HG03354 (cell line): ENCODE results near the gene HOPX.

Source experiments
- ATAC-seq: cut with Tn5 transposase; IDR thresholded peaks from one replicate; pipeline ENCODE4 v1.9.1; 2021; ENCODE audit warnings: mild to moderate bottlenecking; ENCODE audit not compliant: unreplicated experiment, poor library complexity, severe bottlenecking

Gene HOPX

GRCh38 chr4:56657128-56657527 is 24.0 kb downstream of the HOPX start:
- ATAC-seq = no peak

- ATAC-seq = peak; percentile 41
These were observed 24.8 kb downstream of the HOPX start for GRCh38 chr4:56656346-56656643.

GRCh38 chr4:56655627-56656345 is 25.3 kb downstream of the HOPX start:
- peak; percentile 35 for ATAC-seq

GRCh38 chr4:56655209-56655626 is 25.9 kb downstream of the HOPX start:
- ATAC-seq = no peak

GRCh38 chr4:56654238-56654632 is 26.9 kb downstream of the HOPX start:
- ATAC-seq = no peak

GRCh38 chr4:56653461-56654237 is 27.4 kb downstream of the HOPX start:
- ATAC-seq = no peak

GRCh38 chr4:56652196-56652595 is 28.9 kb downstream of the HOPX start:
- no peak for ATAC-seq

- ATAC-seq = no peak
These were observed 30.1 kb downstream of the HOPX start for GRCh38 chr4:56651056-56651350.

GRCh38 chr4:56650262-56651055 is 30.6 kb downstream of the HOPX start:
- ATAC-seq = no peak

GRCh38 chr4:56649445-56650261 is 31.4 kb downstream of the HOPX start:
- no peak for ATAC-seq

GRCh38 chr4:56648824-56649151 is 32.3 kb downstream of the HOPX start:
- no peak for ATAC-seq

- ATAC-seq = no peak
These were observed 32.9 kb downstream of the HOPX start for GRCh38 chr4:56648021-56648823.

GRCh38 chr4:56646341-56646740 is 34.8 kb downstream of the HOPX start:
- no peak for ATAC-seq

GRCh38 chr4:56643596-56643995 is 37.5 kb downstream of the HOPX start:
- no peak for ATAC-seq

- ATAC-seq = no peak
These were observed 39.5 kb downstream of the HOPX start for GRCh38 chr4:56641494-56642051.

- ATAC-seq = no peak
These were observed 40.2 kb downstream of the HOPX start for GRCh38 chr4:56640621-56641493.

GRCh38 chr4:56637791-56638190 is 43.3 kb downstream of the HOPX start:
- no peak for ATAC-seq

GRCh38 chr4:56637154-56637553 is 43.9 kb downstream of the HOPX start:
- ATAC-seq = no peak
